ENCODE measurements around the gene DNAJC11.

DNAJC11 gene

DNA sequence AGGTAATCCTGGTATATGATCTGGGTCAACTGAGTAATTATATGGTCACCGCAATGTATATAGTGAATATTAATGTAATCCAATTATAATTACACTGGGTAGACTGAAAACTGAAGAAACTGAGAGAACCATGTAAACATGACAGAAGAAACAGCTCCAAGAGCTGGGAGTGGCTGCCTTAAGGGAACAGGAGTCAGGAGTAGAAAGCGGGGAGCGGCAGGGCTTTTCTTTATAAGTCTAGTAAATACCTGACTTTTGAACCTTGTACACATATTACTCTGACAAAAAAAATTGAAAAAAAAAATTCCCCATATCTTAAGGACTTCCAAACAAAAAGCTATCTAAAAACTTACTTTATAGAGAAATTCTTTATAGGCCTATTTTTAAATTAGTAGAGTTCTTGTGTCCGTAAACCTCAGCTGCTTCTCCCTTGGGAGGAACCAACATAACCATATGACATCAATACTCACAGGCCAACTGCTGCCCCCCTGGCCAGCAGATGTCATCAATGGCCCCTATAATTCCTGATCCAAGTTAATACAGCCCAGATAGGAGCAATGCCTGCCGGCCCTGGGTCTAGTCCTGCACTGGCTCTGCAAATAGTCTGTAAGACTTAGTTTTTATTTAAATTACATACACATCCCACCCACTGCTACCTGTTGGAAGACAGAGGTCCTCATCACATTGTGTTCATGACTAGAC is 43.1 kb downstream of the DNAJC11 start:
- TF ChIP-seq, protein P1, sequence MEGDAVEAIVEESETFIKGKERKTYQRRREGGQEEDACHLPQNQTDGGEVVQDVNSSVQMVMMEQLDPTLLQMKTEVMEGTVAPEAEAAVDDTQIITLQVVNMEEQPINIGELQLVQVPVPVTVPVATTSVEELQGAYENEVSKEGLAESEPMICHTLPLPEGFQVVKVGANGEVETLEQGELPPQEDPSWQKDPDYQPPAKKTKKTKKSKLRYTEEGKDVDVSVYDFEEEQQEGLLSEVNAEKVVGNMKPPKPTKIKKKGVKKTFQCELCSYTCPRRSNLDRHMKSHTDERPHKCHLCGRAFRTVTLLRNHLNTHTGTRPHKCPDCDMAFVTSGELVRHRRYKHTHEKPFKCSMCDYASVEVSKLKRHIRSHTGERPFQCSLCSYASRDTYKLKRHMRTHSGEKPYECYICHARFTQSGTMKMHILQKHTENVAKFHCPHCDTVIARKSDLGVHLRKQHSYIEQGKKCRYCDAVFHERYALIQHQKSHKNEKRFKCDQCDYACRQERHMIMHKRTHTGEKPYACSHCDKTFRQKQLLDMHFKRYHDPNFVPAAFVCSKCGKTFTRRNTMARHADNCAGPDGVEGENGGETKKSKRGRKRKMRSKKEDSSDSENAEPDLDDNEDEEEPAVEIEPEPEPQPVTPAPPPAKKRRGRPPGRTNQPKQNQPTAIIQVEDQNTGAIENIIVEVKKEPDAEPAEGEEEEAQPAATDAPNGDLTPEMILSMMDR (IDR thresholded peaks at IDR 0.05; ENCODE audit: low read depth, low read length) = no peak
- H3K4me3 ChIP-seq (ENCODE audit: low read depth, low read length) = no peak overlapping the region
- no peak for DNase-seq (ENCODE audit: low read depth, low spot score)
- in situ Hi-C loops (cut with HindIII; ENCODE audit: low sequenced_read_pairs) = no loop called here

DNA sequence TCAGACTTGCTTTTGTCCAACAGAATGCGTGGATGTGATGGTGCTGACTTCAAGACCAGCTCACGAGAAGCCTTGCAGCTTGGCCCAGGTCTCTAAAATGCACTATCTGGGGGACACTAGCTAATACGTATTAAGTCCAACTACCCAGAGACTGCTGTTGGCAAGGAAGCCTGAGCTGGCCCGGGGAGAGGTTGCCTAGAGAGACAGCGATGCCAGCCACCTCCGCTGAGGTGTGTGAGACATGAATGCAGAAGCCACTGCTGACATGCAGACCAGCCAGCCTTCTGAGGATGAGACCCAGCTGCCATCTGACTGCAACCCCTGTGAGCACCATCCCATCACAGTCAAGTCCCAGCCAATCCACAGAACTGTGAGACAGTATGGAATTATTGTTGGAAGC is 44.5 kb downstream of the DNAJC11 start:
- in situ Hi-C loops (cut with HindIII; ENCODE audit: low sequenced_read_pairs) = no loop called here
- no peak overlapping the region for H3K4me3 ChIP-seq (ENCODE audit: low read depth, low read length)
- TF ChIP-seq, protein P1 (IDR thresholded peaks at IDR 0.05; ENCODE audit: low read depth, low read length) = no peak
- DNase-seq (ENCODE audit: low read depth, low spot score) = no peak

- TF ChIP-seq, protein P1 (IDR thresholded peaks at IDR 0.05; ENCODE audit: low read depth, low read length) = no peak
- H3K4me3 ChIP-seq (ENCODE audit: low read depth, low read length) = no peak overlapping the region
- in situ Hi-C loops (cut with HindIII; ENCODE audit: low sequenced_read_pairs) = no loop called here
- no peak for DNase-seq (ENCODE audit: low read depth, low spot score)
Observed at GRCh38 chr1:6653436-6654290, 48.0 kb downstream of the DNAJC11 start.

DNA sequence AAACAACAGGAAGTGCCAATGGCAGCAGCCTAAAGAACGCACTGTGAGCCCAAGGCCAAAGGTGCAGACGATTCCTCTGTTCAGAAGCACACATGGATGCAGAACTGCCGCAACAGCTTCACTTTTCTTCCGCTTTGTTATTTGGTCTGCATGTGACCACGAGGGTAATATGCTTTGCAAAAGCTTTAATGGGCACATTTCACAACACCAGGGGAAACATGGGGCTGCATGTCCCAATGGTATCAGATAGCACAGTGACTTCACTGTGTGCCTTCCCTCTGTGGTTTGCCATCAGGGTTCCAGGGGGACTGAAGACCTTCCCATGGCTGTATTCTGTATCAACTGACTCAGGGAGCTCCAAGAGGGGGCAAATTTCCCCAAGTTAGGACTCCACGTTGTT is 48.6 kb downstream of the DNAJC11 start:
- no peak for DNase-seq (ENCODE audit: low read depth, low spot score)
- in situ Hi-C loops (cut with HindIII; ENCODE audit: low sequenced_read_pairs) = no loop called here
- no peak overlapping the region for H3K4me3 ChIP-seq (ENCODE audit: low read depth, low read length)
- TF ChIP-seq, protein P1 (IDR thresholded peaks at IDR 0.05; ENCODE audit: low read depth, low read length) = no peak

- TF ChIP-seq, protein P1 (IDR thresholded peaks at IDR 0.05; ENCODE audit: low read depth, low read length) = no peak
- H3K4me3 ChIP-seq (ENCODE audit: low read depth, low read length) = no peak overlapping the region
- in situ Hi-C loops (cut with HindIII; ENCODE audit: low sequenced_read_pairs) = no loop called here
- no peak for DNase-seq (ENCODE audit: low read depth, low spot score)
Observed at GRCh38 chr1:6651909-6652308, 49.7 kb downstream of the DNAJC11 start.

- TF ChIP-seq, protein P1 (IDR thresholded peaks at IDR 0.05; ENCODE audit: low read depth, low read length) = no peak
- in situ Hi-C loops (cut with HindIII; ENCODE audit: low sequenced_read_pairs) = no loop called here
- H3K4me3 ChIP-seq (ENCODE audit: low read depth, low read length) = no peak overlapping the region
- DNase-seq (ENCODE audit: low read depth, low spot score) = no peak
Observed at GRCh38 chr1:6648556-6648955, 53.1 kb downstream of the DNAJC11 start.
